SKM-1 (cell line): Measurements from ENCODE around the gene CA9.

Experiments
- DNase-seq: peaks from one replicate; lab custom pipeline; 2025; ENCODE audit not compliant: unreplicated experiment; lab: John Stamatoyannopoulos, UW

CA9 gene

GRCh38 chr9:35690614-35691333, 17.0 kb downstream of the CA9 start:
- peak; percentile 39 for DNase-seq

GRCh38 chr9:35691334-35691650, 17.6 kb downstream of the CA9 start:
- DNase-seq = no peak

- DNase-seq = no peak
These were observed 18.1 kb downstream of the CA9 start for GRCh38 chr9:35691757-35692301.

- no peak for DNase-seq
These were observed 22.2 kb downstream of the CA9 start for GRCh38 chr9:35695943-35696401.

GRCh38 chr9:35696520-35697215, 22.9 kb downstream of the CA9 start:
- DNase-seq = peak; percentile 9

- DNase-seq = no peak
These were observed 23.8 kb downstream of the CA9 start for GRCh38 chr9:35697486-35697885.

GRCh38 chr9:35698231-35698630, 24.5 kb downstream of the CA9 start:
- no peak for DNase-seq

- no peak for DNase-seq
These were observed 26.3 kb downstream of the CA9 start for GRCh38 chr9:35700031-35700430.

GRCh38 chr9:35700942-35701341, 27.2 kb downstream of the CA9 start:
- no peak for DNase-seq

GRCh38 chr9:35702696-35703095, 29.0 kb downstream of the CA9 start:
- no peak for DNase-seq

GRCh38 chr9:35703906-35704672, 30.4 kb downstream of the CA9 start:
- DNase-seq = no peak

- no peak for DNase-seq
These were observed 31.6 kb downstream of the CA9 start for GRCh38 chr9:35705372-35705771.

GRCh38 chr9:35705836-35706430, 32.2 kb downstream of the CA9 start:
- DNase-seq = no peak

- DNase-seq = no peak
These were observed 33.2 kb downstream of the CA9 start for GRCh38 chr9:35706951-35707350.

- no peak for DNase-seq
These were observed 34.4 kb downstream of the CA9 start for GRCh38 chr9:35708146-35708545.

- no peak for DNase-seq
These were observed 37.2 kb downstream of the CA9 start for GRCh38 chr9:35710818-35711500.

GRCh38 chr9:35711501-35712428, 38.0 kb downstream of the CA9 start:
- DNase-seq = no peak

- DNase-seq = no peak
These were observed 39.2 kb downstream of the CA9 start for GRCh38 chr9:35712762-35713400.

GRCh38 chr9:35713578-35713977, 39.9 kb downstream of the CA9 start:
- no peak for DNase-seq
